ENCODE results near the gene BLVRA.

Gene BLVRA

GRCh38 chr7:43750016-43750887 is 8.2 kb upstream of the BLVRA start:
- DNase-seq (ENCODE audit: low spot score), result no peak

GRCh38 chr7:43752411-43752810 is 6.1 kb upstream of the BLVRA start:
- no peak for DNase-seq (ENCODE audit: low spot score)

- no peak for DNase-seq (ENCODE audit: low spot score)
These were observed 5.1 kb upstream of the BLVRA start for GRCh38 chr7:43753271-43753810.

GRCh38 chr7:43753843-43754242 is 4.6 kb upstream of the BLVRA start:
- no peak for DNase-seq (ENCODE audit: low spot score)

- no peak for DNase-seq (ENCODE audit: low spot score)
These were observed 3.9 kb upstream of the BLVRA start for GRCh38 chr7:43754596-43754995.

GRCh38 chr7:43756368-43757072 is 2.0 kb upstream of the BLVRA start:
- no peak for DNase-seq (ENCODE audit: low spot score)

- no peak for DNase-seq (ENCODE audit: low spot score)
These were observed 1.3 kb upstream of the BLVRA start for GRCh38 chr7:43757073-43757720.

- peak; percentile 58 for DNase-seq (ENCODE audit: low spot score)
These were observed 573 bp downstream of the BLVRA start for GRCh38 chr7:43758822-43759683.

GRCh38 chr7:43760861-43761260 is 2.4 kb downstream of the BLVRA start:
- no peak for DNase-seq (ENCODE audit: low spot score)

GRCh38 chr7:43761382-43761781 is 2.9 kb downstream of the BLVRA start:
- DNase-seq (ENCODE audit: low spot score), result no peak

GRCh38 chr7:43761938-43762692 is 3.6 kb downstream of the BLVRA start:
- no peak for DNase-seq (ENCODE audit: low spot score)

GRCh38 chr7:43763183-43763582 is 4.7 kb downstream of the BLVRA start:
- DNase-seq (ENCODE audit: low spot score), result no peak

GRCh38 chr7:43764039-43764761 is 5.7 kb downstream of the BLVRA start:
- DNase-seq (ENCODE audit: low spot score), result peak; percentile 25

- DNase-seq (ENCODE audit: low spot score), result no peak
These were observed 6.5 kb downstream of the BLVRA start for GRCh38 chr7:43764807-43765491.

GRCh38 chr7:43766564-43766963 is 8.1 kb downstream of the BLVRA start:
- DNase-seq (ENCODE audit: low spot score), result no peak

GRCh38 chr7:43767311-43767710 is 8.8 kb downstream of the BLVRA start:
- no peak for DNase-seq (ENCODE audit: low spot score)

- no peak for DNase-seq (ENCODE audit: low spot score)
These were observed 9.9 kb downstream of the BLVRA start for GRCh38 chr7:43768201-43768886.

GRCh38 chr7:43768887-43769272 is 10.4 kb downstream of the BLVRA start:
- no peak for DNase-seq (ENCODE audit: low spot score)

GRCh38 chr7:43769281-43769680 is 10.8 kb downstream of the BLVRA start:
- DNase-seq (ENCODE audit: low spot score), result no peak
